SH-SY5Y (cell line): Measurements from ENCODE around the gene ANKRD60.

Experiments used
- GATA2 ChIP-seq: IDR thresholded peaks from 2 replicates; pipeline ENCODE4 v1.6.1; 2011; ENCODE audit warnings: mild to moderate bottlenecking, low read depth, low read length
- GATA3 ChIP-seq: IDR thresholded peaks from 2 replicates; pipeline ENCODE4 v1.6.1; 2011; ENCODE audit warnings: low read depth, mild to moderate bottlenecking, low read length, moderate library complexity

DNA sequence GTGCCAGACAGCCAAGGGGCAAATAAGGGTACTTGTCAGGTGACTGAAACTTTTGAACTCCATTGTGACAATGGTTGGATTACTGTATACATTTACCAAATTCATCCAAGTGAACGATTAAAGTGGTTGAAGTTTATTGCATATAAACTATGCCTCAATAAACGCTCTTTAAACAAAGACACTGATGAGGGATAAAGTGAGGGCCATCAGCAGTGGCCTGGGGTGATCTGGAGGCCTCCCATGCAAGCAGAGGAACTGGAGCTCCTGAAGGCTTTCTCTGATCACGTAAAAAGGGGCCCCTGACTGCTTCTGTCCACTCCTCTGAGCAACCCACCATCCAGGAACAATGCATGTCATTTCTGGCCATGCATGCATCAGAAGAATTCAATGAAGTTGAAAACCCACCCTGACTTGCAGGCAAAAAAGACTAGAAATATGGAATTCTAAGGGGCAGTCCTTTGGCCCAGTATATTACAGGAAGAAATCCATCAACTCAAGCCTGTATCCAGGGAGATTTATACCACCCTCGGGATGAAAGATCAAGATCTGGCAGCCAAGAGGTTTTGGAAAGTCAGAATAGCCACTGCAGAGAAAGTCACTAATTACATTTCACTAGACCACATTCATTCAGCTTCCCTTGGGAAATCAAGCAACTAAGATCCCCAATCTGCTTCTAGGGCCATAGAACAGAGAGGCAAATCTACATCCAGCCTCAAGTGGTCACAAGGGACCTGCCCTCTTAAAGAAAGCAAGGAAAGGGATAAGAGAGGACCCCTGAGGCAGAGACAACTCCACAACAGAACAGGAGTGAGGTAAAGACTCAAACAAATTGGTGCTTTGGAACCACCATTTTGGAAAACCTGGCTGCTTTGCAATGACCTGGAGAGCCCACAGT lies 49.4 kb upstream of the ANKRD60 start:
- TF ChIP-seq GATA2 (no peak), GATA3 (no peak)
